Ovary (tissue), 3 donors: ENCODE measurements around the gene TBCK.

ENCODE experiments used
- CTCF ChIP-seq, 3 donors: fragments of 450-650 bp in 2 of 3; fragments of 200-600 bp in 1 of 3; IDR thresholded peaks; one replicate each; pipeline versions ENCODE4 v1.5.1 to v1.8.0; 2016 to 2022; ENCODE audit warnings: antibody characterized with exemption in 3 of 3, mild to moderate bottlenecking in 1 of 3
- EP300 ChIP-seq: sonication (generic); formaldehyde crosslinking; IDR thresholded peaks from one replicate; pipeline ENCODE4 v1.6.1; 2017; ENCODE audit warnings: antibody characterized with exemption
- POLR2A ChIP-seq: fragments of 450-650 bp; IDR thresholded peaks from one replicate; pipeline ENCODE4 v1.6.1; 2017; ENCODE audit warnings: antibody characterized with exemption, mild to moderate bottlenecking, moderate library complexity
- donor health status: DM: no; HTN: no; CAD: no.

- no peak for TF ChIP-seq CTCF (IDR thresholded peaks at IDR 0.05)
- TF ChIP-seq POLR2A, result no peak
- TF ChIP-seq EP300, result no peak
These were observed 219.6 kb downstream of the TBCK start for GRCh38 chr4:106096454-106096853.
